Natural killer cell (primary cell): ENCODE measurements around the gene CHD5. TPM values are rescaled to one million over a fixed set of nuclear protein-coding genes. Genes with fewer than 3 reads are reported as not detected.

Source experiments
- ATAC-seq, 3 donors: fragments of 150-1000 bp in 2 of 3; fragments of 200-7000 bp in 1 of 3; cut with Tn5 transposase; 1 replicate in 1 of 3; 2 replicates in 2 of 3; pipeline ENCODE4 v1.10.0; 2021; ENCODE audit warnings: mild to moderate bottlenecking in 2 of 3, moderate library complexity in 2 of 3
- DNase-seq, 2 donors: peaks; one replicate each; pipeline versions ENCODE4 v3.0.0 to v3.0.0-alpha.2; 2013 to 2021; ENCODE audit warnings: mixed read lengths in 1 of 2
- H3K27ac ChIP-seq: one replicate; pipeline ENCODE4 v1.5.1; 2013; ENCODE audit warnings: mild to moderate bottlenecking, low read length
- H3K27me3 ChIP-seq: one replicate; pipeline ENCODE4 v1.6.1; 2013; ENCODE audit warnings: low read length; ENCODE audit not compliant: control insufficient read depth, insufficient read depth
- H3K36me3 ChIP-seq: one replicate; pipeline ENCODE4 v1.6.1; 2013; ENCODE audit warnings: low read length; ENCODE audit not compliant: control insufficient read depth, insufficient read depth
- H3K4me1 ChIP-seq: one replicate; pipeline ENCODE4 v1.6.1; 2013; ENCODE audit warnings: low read length; ENCODE audit not compliant: control insufficient read depth, insufficient read depth
- H3K4me3 ChIP-seq: one replicate; pipeline ENCODE4 v1.5.1; 2013; ENCODE audit warnings: low read length
- H3K9me3 ChIP-seq: one replicate; pipeline ENCODE4 v1.6.1; 2013; ENCODE audit warnings: low read length; ENCODE audit not compliant: control insufficient read depth, insufficient read depth
- H3K27ac Mint-ChIP-seq, 2 donors: one replicate each; pipeline ENCODE4 v1.8.0; 2022; ENCODE audit warnings: mild to moderate bottlenecking in 2 of 2, mixed read lengths in 2 of 2, moderate library complexity in 1 of 2
- H3K27me3 Mint-ChIP-seq, 2 donors: one replicate each; pipeline ENCODE4 v1.8.0; 2022; ENCODE audit warnings: low read depth in 2 of 2, mixed read lengths in 2 of 2
- H3K36me3 Mint-ChIP-seq: one replicate; pipeline ENCODE4 v1.8.0; 2022; ENCODE audit warnings: mixed read lengths
- H3K4me1 Mint-ChIP-seq, 2 donors: one replicate each; pipeline ENCODE4 v1.8.0; 2022; ENCODE audit warnings: mixed read lengths in 2 of 2
- H3K4me3 Mint-ChIP-seq: one replicate; pipeline ENCODE4 v1.8.0; 2022; ENCODE audit warnings: mild to moderate bottlenecking, moderate library complexity, mixed read lengths
- H3K9me3 Mint-ChIP-seq, 2 donors: one replicate each; pipeline ENCODE4 v1.8.0; 2022; ENCODE audit warnings: mixed read lengths in 2 of 2
- CTCF ChIP-seq: fragments of 200-600 bp; IDR thresholded peaks from one replicate; pipeline ENCODE4 v1.8.0; 2022; ENCODE audit warnings: antibody characterized with exemption
- WGBS: methylation state at CpG from one replicate; pipeline ENCODE4 v1.1.7; 2013; ENCODE audit warnings: missing lambda C conversion rate; ENCODE audit not compliant: insufficient coverage; 5-methylcytosine and 5-hydroxymethylcytosine counted together
- intact Hi-C: fragments of 100-400 bp; cut with micrococcal nuclease; formaldehyde crosslinking; loops from one replicate; pipeline ENCODE4 v1.14.2; 2022
- total RNA-seq, 4 donors: library from RNA; stranded (reverse); fragments of 120-200 nt in 1 of 4; gene quantifications; one replicate each; pipeline versions ENCODE4 v1.2.3 to v1.2.4, GENCODE V29; 2013 to 2022

CHD5 gene
- total RNA-seq, 3 donors from 2014 or later (not counting 1 experiment from before 2014, with no cell fraction given) = 0.34 to 1.2 (median 0.73) TPM

- Mint-ChIP-seq H3K36me3 (peaks cover 7% of the 10 kb centered on the region), H3K4me3 (no peak overlapping the region), H3K9me3 (no peaks in the 10 kb centered on the region), H3K27me3 (no peaks in the 10 kb centered on the region), H3K27ac (no peak overlapping the region), H3K4me1 (peaks cover 5 to 6% of the 10 kb centered on the region in 2 donors)
- intact Hi-C loops = no loop called here
- H3K27ac ChIP-seq = no peak overlapping the region
- TF ChIP-seq CTCF = no peak
- H3K4me1 ChIP-seq = no peaks in the 10 kb centered on the region
- 96% methylated on average over 18 of the region's 19 CpGs for WGBS
- no peaks in the 10 kb centered on the region for H3K27me3 ChIP-seq
- peaks cover 51% of the 10 kb centered on the region for H3K36me3 ChIP-seq
- ATAC-seq (no peak), DNase-seq (no peak)
- H3K9me3 ChIP-seq = no peaks in the 10 kb centered on the region
- no peak overlapping the region for H3K4me3 ChIP-seq
Observed at GRCh38 chr1:6088956-6089355, 91.2 kb downstream of the CHD5 start.

GRCh38 chr1:6087958-6088357 lies 92.2 kb downstream of the CHD5 start:
- Histone ChIP-seq H3K27me3 (no peaks in the 10 kb centered on the region), H3K4me1 (no peaks in the 10 kb centered on the region), H3K36me3 (peaks cover 49% of the 10 kb centered on the region), H3K4me3 (no peak overlapping the region), H3K9me3 (no peaks in the 10 kb centered on the region), H3K27ac (no peak overlapping the region)
- no peak for TF ChIP-seq CTCF
- H3K4me3 Mint-ChIP-seq = no peak overlapping the region
- H3K4me1 Mint-ChIP-seq = peaks cover 5 to 6% of the 10 kb centered on the region in 2 donors
- no peaks in the 10 kb centered on the region for H3K9me3 Mint-ChIP-seq
- H3K27ac Mint-ChIP-seq = peak overlapping the region in 1 of 2 donors; percentile 54
- no peak for DNase-seq
- H3K27me3 Mint-ChIP-seq = no peaks in the 10 kb centered on the region
- 100% methylated on average over 5 of the region's 6 CpGs for whole genome bisulfite sequencing
- intact Hi-C loops = no loop called here
- H3K36me3 Mint-ChIP-seq = peaks cover 7% of the 10 kb centered on the region
- no peak for ATAC-seq

GRCh38 chr1:6087377-6087772 lies 92.7 kb downstream of the CHD5 start:
- H3K36me3 Mint-ChIP-seq = peaks cover 7% of the 10 kb centered on the region
- H3K9me3 ChIP-seq = no peaks in the 10 kb centered on the region
- no peaks in the 10 kb centered on the region for H3K4me1 ChIP-seq
- H3K9me3 Mint-ChIP-seq = no peaks in the 10 kb centered on the region
- intact Hi-C loops = no loop called here
- peak overlapping the region; percentile 45 to 54 for H3K27ac Mint-ChIP-seq
- ATAC-seq = no peak
- no peak for DNase-seq
- no peak overlapping the region for H3K27ac ChIP-seq
- TF ChIP-seq CTCF = no peak
- no peak overlapping the region for H3K4me3 Mint-ChIP-seq
- WGBS = 92% methylated on average over 14 of the region's 14 CpGs
- no peak overlapping the region for H3K4me3 ChIP-seq
- peaks cover 5 to 6% of the 10 kb centered on the region in 2 donors for H3K4me1 Mint-ChIP-seq
- no peaks in the 10 kb centered on the region for H3K27me3 Mint-ChIP-seq
- H3K27me3 ChIP-seq = no peaks in the 10 kb centered on the region
- peaks cover 48% of the 10 kb centered on the region for H3K36me3 ChIP-seq

- Mint-ChIP-seq H3K4me3 (no peak overlapping the region), H3K27ac (peak overlapping the region; percentile 45 to 54), H3K27me3 (no peaks in the 10 kb centered on the region), H3K9me3 (no peaks in the 10 kb centered on the region), H3K4me1 (peaks cover 5 to 6% of the 10 kb centered on the region in 2 donors), H3K36me3 (peaks cover 7% of the 10 kb centered on the region)
- intact Hi-C loops = no loop called here
- H3K36me3 ChIP-seq = peaks cover 49% of the 10 kb centered on the region
- DNase-seq (no peak), ATAC-seq (peak in 1 of 3 donors; percentile 8)
- no peak overlapping the region for H3K27ac ChIP-seq
- H3K4me1 ChIP-seq = no peaks in the 10 kb centered on the region
- 95% methylated on average over 15 of the region's 15 CpGs for WGBS
- no peaks in the 10 kb centered on the region for H3K9me3 ChIP-seq
- no peak for TF ChIP-seq CTCF
- no peaks in the 10 kb centered on the region for H3K27me3 ChIP-seq
- no peak overlapping the region for H3K4me3 ChIP-seq
Observed at GRCh38 chr1:6086762-6087376, 93.3 kb downstream of the CHD5 start.
